Ishikawa (cell line): ENCODE results near the gene FAM217B.

Source experiments
- CEBPB ChIP-seq: IDR thresholded peaks from 2 replicates; pipeline ENCODE4 v1.6.1; 2012
- CREB1 ChIP-seq: IDR thresholded peaks from 2 replicates; pipeline ENCODE4 v1.6.1; 2012; ENCODE audit warnings: low read depth
- EGR1 ChIP-seq: IDR thresholded peaks from 2 replicates; pipeline ENCODE4 v1.6.1; 2012
- EP300 ChIP-seq: IDR thresholded peaks from 2 replicates; pipeline ENCODE4 v1.6.1; 2012; ENCODE audit warnings: borderline replicate concordance
- FOXM1 ChIP-seq: IDR thresholded peaks from 2 replicates; pipeline ENCODE4 v1.6.1; 2012; ENCODE audit warnings: low read depth, borderline replicate concordance
- MAX ChIP-seq: IDR thresholded peaks from 2 replicates; pipeline ENCODE4 v1.6.1; 2012
- NFIC ChIP-seq: IDR thresholded peaks from 2 replicates; pipeline ENCODE4 v1.6.1; 2012
- RAD21 ChIP-seq: IDR thresholded peaks from 2 replicates; pipeline ENCODE4 v1.6.1; 2012; ENCODE audit warnings: low read depth
- REST ChIP-seq: IDR thresholded peaks from 2 replicates; pipeline ENCODE4 v1.6.1; 2012; ENCODE audit warnings: low read depth, mild to moderate bottlenecking
- TAF1 ChIP-seq: IDR thresholded peaks from 2 replicates; pipeline ENCODE4 v1.6.1; 2012; ENCODE audit warnings: low read depth, mild to moderate bottlenecking
- TCF12 ChIP-seq: IDR thresholded peaks from 2 replicates; pipeline ENCODE4 v1.6.1; 2012; ENCODE audit warnings: low read depth
- TEAD4 ChIP-seq: IDR thresholded peaks from 2 replicates; pipeline ENCODE4 v1.6.1; 2012
- USF1 ChIP-seq: IDR thresholded peaks from 2 replicates; pipeline ENCODE4 v1.6.1; 2012
- YY1 ChIP-seq: IDR thresholded peaks from 2 replicates; pipeline ENCODE4 v1.6.1; 2012; ENCODE audit warnings: low read depth
- ZBTB7A ChIP-seq: IDR thresholded peaks from 2 replicates; pipeline ENCODE4 v1.6.1; 2012; ENCODE audit warnings: low read depth

Gene FAM217B

GRCh38 chr20:59920944-59921343, 19.2 kb upstream of the FAM217B start:
- no peak for TF ChIP-seq TCF12
- TF ChIP-seq REST = no peak
- TF ChIP-seq USF1 = no peak
- no peak for TF ChIP-seq RAD21

- TF ChIP-seq EGR1 = no peak
Observed at GRCh38 chr20:59923514-59923913, 16.7 kb upstream of the FAM217B start.

GRCh38 chr20:59925359-59925758, 14.8 kb upstream of the FAM217B start:
- TF ChIP-seq CREB1 (no peak), TAF1 (no peak), YY1 (no peak), REST (no peak), TEAD4 (no peak), EGR1 (no peak), USF1 (no peak), FOXM1 (no peak), MAX (no peak), NFIC (no peak), ZBTB7A (no peak), EP300 (no peak), RAD21 (no peak), CEBPB (no peak), TCF12 (no peak)

- no peak for TF ChIP-seq NFIC
- no peak for TF ChIP-seq CEBPB
- TF ChIP-seq FOXM1 = no peak
- no peak for TF ChIP-seq REST
- no peak for TF ChIP-seq EGR1
- no peak for TF ChIP-seq EP300
- TF ChIP-seq RAD21 = no peak
- no peak for TF ChIP-seq YY1
- TF ChIP-seq CREB1 = no peak
- TF ChIP-seq MAX = no peak
- TF ChIP-seq TAF1 = no peak
- TF ChIP-seq USF1 = no peak
Observed at GRCh38 chr20:59925899-59926298, 14.3 kb upstream of the FAM217B start.

GRCh38 chr20:59931511-59932312, 8.5 kb upstream of the FAM217B start:
- no peak for TF ChIP-seq TCF12
- TF ChIP-seq CEBPB = no peak
- no peak for TF ChIP-seq RAD21
- no peak for TF ChIP-seq ZBTB7A
- no peak for TF ChIP-seq USF1
- no peak for TF ChIP-seq EGR1
- TF ChIP-seq YY1 = no peak
- TF ChIP-seq NFIC = no peak
- no peak for TF ChIP-seq MAX
- TF ChIP-seq EP300 = no peak
- no peak for TF ChIP-seq REST
- no peak for TF ChIP-seq TEAD4
- TF ChIP-seq CREB1 = no peak
- TF ChIP-seq TAF1 = no peak
- TF ChIP-seq FOXM1 = no peak
